Activated naive CD4-positive, alpha-beta T cell treated with anti-CD3 and anti-CD28 coated beads, Interleukin-2, amount 50 U/mL, for 72 hours (primary cell): ENCODE data around the gene PREP. TPM values are rescaled to one million over a fixed set of nuclear protein-coding genes. Genes with fewer than 3 reads are reported as not detected.
A peak's percentile ranks its signal among the peaks of the same experiment; 100 is the strongest.
"Not testable (repeated sequence)": the region's sequence is repeated elsewhere in the genome, so short reads cannot be mapped to it uniquely, and the experiment has no call there.

Source experiments
- ATAC-seq, 2 donors: fragments of 150-1000 bp; cut with Tn5 transposase; 2 replicates each; pipeline ENCODE4 v1.10.0; 2021; ENCODE audit warnings: mild to moderate bottlenecking in 2 of 2, moderate library complexity in 2 of 2
- DNase-seq, 2 donors: peaks; one replicate each; pipeline ENCODE4 v3.0.0; 2021 to 2022; ENCODE audit warnings: low spot score in 2 of 2
- H3K27ac Mint-ChIP-seq, 2 donors: one replicate each; pipeline ENCODE4 v1.8.0; 2022; ENCODE audit warnings: mild to moderate bottlenecking in 2 of 2, mixed read lengths in 2 of 2
- H3K36me3 Mint-ChIP-seq, 2 donors: one replicate each; pipeline ENCODE4 v1.8.0; 2022; ENCODE audit warnings: mixed read lengths in 2 of 2
- H3K9me3 Mint-ChIP-seq, 2 donors: one replicate each; pipeline ENCODE4 v1.8.0; 2022; ENCODE audit warnings: mixed read lengths in 2 of 2
- total RNA-seq, 2 donors: library from RNA; stranded (reverse); gene quantifications; one replicate each; pipeline ENCODE4 v1.2.3, GENCODE V29; 2022

The PREP gene
- 10 to 100 TPM; 19.2 to 45.6 TPM for total RNA-seq

- H3K27ac Mint-ChIP-seq, result peak within 1 kb of the TSS; percentile 85 to 87
- ATAC-seq (peak; percentile 94 to 96), DNase-seq (peak; percentile 85 to 87)
- no peaks in the 10 kb centered on the region for H3K9me3 Mint-ChIP-seq
- H3K36me3 Mint-ChIP-seq, result peaks cover 6% of the 10 kb centered on the region in 2 donors
Observed at GRCh38 chr6:105402939-105403935, at the start of gene PREP. Gene PREP (minus strand): TSS chr6:105403082. CDS start chr6:105402891, 191 bp downstream.

GRCh38 chr6:105452376-105452775 lies 49.5 kb upstream of the PREP start:
- Mint-ChIP-seq H3K36me3 (no peaks in the 10 kb centered on the region), H3K9me3 (peaks cover 0 to 6% of the 10 kb centered on the region in 2 donors), H3K27ac (no peak overlapping the region)
- ATAC-seq (no peak), DNase-seq (no peak)

- Mint-ChIP-seq H3K36me3 (no peaks in the 10 kb centered on the region), H3K27ac (no peak overlapping the region), H3K9me3 (peaks cover 0 to 6% of the 10 kb centered on the region in 2 donors)
- DNase-seq (no peak), ATAC-seq (no peak)
Observed at GRCh38 chr6:105449756-105450390, 47.0 kb upstream of the PREP start.

GRCh38 chr6:105445481-105445880 lies 42.6 kb upstream of the PREP start:
- Mint-ChIP-seq H3K27ac (no peak overlapping the region), H3K9me3 (peaks cover 0 to 6% of the 10 kb centered on the region in 2 donors), H3K36me3 (no peaks in the 10 kb centered on the region)
- no peak for ATAC-seq
- DNase-seq, result no peak

DNA sequence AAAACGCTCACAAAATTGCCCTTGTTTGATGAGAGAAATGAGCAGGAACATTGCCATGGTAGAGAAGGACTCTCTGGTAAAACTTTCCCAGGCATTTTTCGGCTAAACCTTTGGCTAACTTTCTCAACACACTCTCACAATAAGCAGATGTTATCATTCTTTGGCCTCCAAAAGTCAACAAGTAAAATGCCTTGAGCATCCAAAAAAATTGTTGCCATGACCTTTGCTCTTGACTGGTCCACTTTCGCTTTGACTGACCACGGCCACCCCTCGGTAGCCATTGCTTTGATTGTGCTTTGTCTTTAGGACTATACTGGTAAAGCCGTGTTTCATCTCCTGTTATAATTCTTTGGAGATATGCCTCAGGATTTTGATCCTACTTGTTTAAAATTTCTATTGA lies 41.1 kb upstream of the PREP start:
- H3K27ac Mint-ChIP-seq, result no peak overlapping the region
- DNase-seq, result no peak
- peaks cover 0 to 6% of the 10 kb centered on the region in 2 donors for H3K9me3 Mint-ChIP-seq
- no peaks in the 10 kb centered on the region for H3K36me3 Mint-ChIP-seq
- no peak for ATAC-seq

DNA sequence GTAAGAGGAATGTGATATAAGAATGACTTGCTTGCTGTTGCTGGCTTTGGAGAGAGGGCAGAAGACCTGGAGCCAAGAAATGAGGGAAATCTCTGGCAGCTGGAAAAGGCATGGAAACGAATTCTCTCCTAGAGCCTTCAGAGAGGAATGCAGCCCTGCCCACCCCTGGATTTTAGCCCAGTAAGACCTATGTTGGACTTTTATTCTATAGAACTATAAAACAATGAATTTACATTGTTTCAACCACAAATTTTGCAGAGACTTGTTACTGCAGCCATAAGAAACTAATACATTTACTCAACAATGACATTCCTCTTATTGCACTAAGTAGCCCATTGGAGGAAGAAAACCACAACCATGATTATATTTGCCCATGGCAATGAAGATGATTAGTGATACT lies 39.5 kb upstream of the PREP start:
- no peak for DNase-seq
- Mint-ChIP-seq H3K27ac (no peak overlapping the region), H3K36me3 (no peaks in the 10 kb centered on the region), H3K9me3 (peaks cover 0 to 6% of the 10 kb centered on the region in 2 donors)
- no peak for ATAC-seq

DNA sequence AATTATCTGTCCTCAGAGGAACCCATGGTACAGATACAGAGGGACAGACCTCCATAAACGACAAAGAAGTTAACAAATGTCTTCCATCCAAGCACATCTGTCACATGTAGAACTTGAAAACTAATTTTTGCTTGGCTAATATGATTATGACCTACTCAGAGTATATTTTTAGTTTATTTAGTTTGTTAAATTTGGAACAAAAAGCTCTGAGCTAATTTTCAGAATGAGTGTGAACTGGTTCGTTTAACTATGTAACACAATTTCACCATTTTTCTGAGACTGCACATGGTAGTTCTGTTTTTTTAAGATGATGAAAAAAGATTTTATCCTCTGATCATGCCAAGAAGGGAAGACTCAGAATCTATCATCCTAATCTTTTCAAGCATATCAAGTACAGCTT lies 34.4 kb upstream of the PREP start:
- Mint-ChIP-seq H3K9me3 (no peaks in the 10 kb centered on the region), H3K27ac (no peak overlapping the region), H3K36me3 (no peaks in the 10 kb centered on the region)
- no peak for ATAC-seq
- DNase-seq, result no peak

DNA sequence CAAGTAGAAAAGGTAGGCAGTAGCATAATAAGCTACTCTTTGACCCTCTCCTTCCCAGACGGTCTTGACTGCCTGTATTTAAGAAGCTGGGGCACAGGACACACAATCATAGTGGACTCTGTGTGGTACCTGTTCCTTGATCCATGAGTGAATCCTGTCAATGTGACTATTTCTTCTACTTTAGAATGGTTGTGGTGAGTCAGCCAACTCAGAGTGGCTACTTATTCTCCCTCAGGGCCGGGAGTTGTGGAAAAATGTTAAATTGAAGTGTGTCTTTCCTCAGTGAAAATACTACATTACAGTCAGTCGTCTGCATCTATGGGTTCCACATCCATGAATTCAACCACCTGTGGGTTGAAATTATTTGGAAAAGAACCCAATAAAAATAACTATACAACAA lies 30.8 kb upstream of the PREP start:
- DNase-seq (no peak), ATAC-seq (no peak)
- Mint-ChIP-seq H3K27ac (no peak overlapping the region), H3K9me3 (no peaks in the 10 kb centered on the region), H3K36me3 (no peaks in the 10 kb centered on the region)

- ATAC-seq (no peak), DNase-seq (no peak)
- no peak overlapping the region for H3K27ac Mint-ChIP-seq
- H3K9me3 Mint-ChIP-seq, result no peaks in the 10 kb centered on the region
- no peaks in the 10 kb centered on the region for H3K36me3 Mint-ChIP-seq
Observed at GRCh38 chr6:105432797-105433196, 29.9 kb upstream of the PREP start.

DNA sequence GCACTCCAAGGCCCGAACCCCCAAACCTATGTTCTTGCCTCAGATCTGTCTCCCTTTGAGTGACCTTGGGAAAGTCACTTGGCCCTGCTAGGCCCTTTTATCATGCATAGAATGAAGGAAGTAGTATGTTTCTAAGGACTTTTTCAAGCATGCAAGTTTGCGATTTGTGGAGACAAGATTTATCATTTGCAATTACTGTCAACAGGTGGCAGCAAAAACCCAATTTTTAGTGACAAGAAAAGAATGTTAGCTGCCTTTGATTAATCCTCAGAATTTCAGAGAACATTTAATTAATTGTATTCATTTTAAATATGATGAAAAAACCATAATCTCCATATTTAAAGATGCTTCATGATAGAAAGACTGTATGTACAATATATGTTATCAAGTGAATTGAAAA lies 28.3 kb upstream of the PREP start:
- DNase-seq, result peak in 1 of 2 donors; percentile 17
- no peaks in the 10 kb centered on the region for H3K36me3 Mint-ChIP-seq
- no peak for ATAC-seq
- H3K27ac Mint-ChIP-seq, result no peak overlapping the region
- no peaks in the 10 kb centered on the region for H3K9me3 Mint-ChIP-seq

DNA sequence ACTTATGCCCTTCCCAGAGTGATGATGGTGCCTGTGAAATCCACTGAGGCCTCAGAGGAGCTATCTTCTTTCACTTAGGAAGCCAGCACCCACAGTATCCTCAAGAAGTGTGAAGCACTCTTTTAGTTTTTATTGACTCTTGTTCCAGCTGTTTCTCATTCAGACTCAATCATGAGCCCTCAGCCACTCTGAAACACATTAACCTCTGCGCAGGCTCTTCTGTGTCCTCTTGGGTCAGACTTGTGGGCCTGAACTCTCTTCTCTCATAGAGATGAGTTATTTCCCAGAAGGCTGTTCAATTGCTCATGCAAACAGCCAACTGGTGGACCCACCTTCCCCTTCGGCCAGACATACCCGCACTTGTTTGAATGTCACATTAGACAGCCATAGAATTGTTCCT lies 27.8 kb upstream of the PREP start:
- DNase-seq, result no peak
- ATAC-seq, result no peak
- Mint-ChIP-seq H3K9me3 (no peaks in the 10 kb centered on the region), H3K27ac (no peak overlapping the region), H3K36me3 (no peaks in the 10 kb centered on the region)

DNA sequence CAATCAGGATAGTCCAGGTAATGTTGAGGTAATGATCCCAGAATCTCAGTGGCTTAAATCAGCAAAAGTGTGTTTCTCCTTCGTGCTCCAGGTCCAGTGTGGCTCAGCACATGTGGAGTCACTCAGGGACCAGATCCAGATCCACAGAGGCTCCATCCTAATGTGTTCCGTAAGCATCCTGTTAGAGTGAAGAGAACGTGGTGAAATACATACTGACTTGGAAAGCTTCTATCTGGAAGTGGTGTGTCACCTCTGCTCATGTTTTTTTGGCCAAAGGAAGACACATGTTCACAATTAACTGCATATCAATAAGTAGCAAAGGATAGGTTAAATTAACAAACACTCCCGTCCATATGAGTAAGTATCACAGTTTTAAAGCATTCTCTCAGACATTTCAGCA lies 26.8 kb upstream of the PREP start:
- Mint-ChIP-seq H3K36me3 (no peaks in the 10 kb centered on the region), H3K9me3 (no peaks in the 10 kb centered on the region), H3K27ac (no peak overlapping the region)
- ATAC-seq (no peak), DNase-seq (no peak)

DNA sequence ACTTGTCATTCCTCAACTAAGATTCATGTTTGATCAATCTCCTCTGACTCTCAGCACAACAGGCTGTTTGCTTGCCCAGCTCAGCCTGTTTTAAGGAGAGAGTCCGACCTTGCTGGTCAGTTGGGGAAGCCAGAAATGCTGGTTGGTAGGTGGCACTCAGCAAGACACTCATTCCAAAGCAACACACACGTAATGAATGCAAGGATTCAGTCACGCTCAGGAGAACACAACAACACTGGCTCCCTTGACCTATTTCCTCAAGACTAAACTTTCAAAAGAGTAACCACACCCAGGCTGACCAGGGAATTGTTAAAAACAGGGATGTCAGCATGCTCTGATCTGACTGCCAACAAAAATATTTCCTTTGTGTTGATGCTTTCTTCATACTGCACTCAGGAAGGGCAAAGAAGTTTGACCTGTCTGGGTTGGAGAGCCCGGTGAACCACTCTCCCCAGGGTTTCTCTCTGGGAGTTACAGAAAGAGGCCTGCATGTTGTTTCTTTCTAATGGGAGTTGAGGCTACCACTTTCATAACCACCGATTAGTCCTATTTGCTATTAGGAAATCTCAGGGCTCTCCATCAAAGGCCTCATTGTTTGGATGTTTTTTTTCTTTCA lies 25.6 kb upstream of the PREP start:
- no peaks in the 10 kb centered on the region for H3K9me3 Mint-ChIP-seq
- H3K27ac Mint-ChIP-seq, result no peak overlapping the region
- H3K36me3 Mint-ChIP-seq, result no peaks in the 10 kb centered on the region
- DNase-seq (no peak), ATAC-seq (no peak)

DNA sequence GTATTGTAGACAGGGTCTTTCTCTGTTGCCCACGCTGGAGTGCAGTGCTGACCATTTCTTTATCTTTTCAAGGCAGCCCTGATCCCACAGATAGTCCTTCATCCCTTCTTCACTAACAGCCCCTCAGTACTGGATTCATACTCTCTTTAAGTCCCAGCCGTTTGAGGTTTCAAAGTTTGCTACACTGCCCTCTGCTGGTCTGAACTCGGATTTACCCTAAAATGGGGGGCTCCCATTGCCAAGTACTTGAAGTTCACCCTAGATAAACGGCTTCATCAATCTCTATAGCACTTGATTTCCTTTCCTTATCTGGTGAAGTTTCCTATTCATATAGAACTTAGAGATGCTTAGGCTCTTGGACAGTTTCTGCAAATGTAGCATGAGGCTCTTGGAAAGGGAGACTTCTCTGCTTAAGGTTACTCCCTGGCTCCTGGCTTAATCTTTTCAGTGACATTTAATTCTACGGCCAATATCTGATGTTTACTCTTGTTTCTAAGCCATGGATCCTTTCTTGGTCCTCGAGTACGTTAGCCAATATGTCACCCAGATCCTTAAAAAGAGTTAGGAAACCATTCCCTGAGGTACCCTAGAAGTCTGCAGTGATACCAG lies 21.4 kb upstream of the PREP start:
- ATAC-seq, result peak; percentile 62 to 68
- no peak overlapping the region for H3K27ac Mint-ChIP-seq
- no peaks in the 10 kb centered on the region for H3K9me3 Mint-ChIP-seq
- H3K36me3 Mint-ChIP-seq, result no peaks in the 10 kb centered on the region
- peak in 1 of 2 donors; percentile 69 for DNase-seq

DNA sequence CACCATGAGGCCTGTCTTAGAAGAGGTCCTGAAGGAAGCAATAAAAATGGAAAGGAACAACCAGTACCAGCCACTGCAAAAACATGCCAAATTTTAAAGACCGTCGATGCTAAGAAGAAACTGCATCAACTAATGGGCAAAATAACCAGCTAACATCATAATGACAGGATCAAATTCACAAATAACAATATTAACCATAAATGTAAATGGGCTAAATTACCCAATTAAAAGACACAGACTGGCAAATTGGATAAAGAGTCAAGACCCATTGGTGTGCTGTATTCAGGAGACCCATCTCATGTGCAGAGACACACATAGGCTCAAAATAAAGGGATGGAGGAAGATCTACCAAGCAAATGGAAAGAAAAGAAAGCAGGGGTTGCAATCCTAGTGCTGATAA lies 14.1 kb upstream of the PREP start:
- H3K36me3 Mint-ChIP-seq, result peaks cover 8 to 39% of the 10 kb centered on the region in 2 donors
- DNase-seq, ATAC-seq, H3K27ac Mint-ChIP-seq: not testable (repeated sequence)
- peaks cover 27 to 31% of the 10 kb centered on the region in 2 donors for H3K9me3 Mint-ChIP-seq

DNA sequence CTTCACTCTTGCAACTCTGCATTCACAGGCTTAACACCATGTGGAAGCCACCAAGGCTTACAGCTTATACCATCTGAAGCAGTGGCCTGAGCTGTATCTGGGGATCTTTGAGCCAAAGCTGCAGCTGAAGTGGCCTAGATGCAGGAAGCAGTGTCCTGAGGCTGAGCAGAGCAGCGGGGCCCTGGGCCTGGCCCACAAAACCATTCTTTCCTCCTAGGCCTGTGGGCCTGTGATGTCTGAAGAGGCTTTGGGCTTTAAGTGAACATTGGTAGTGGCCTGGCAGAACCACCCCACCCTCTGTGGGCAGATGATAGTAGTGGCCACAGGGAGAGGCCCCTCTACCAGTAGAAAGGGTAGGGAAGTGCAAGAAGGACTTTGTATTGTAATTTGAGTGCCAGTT lies 6.9 kb upstream of the PREP start:
- H3K27ac Mint-ChIP-seq, result no peak overlapping the region
- no peak for ATAC-seq
- H3K9me3 Mint-ChIP-seq, result peaks cover 9% of the 10 kb centered on the region in 2 donors

More for the DNA sequence above, 6.9 kb upstream of the PREP start:
- DNase-seq, result no peak
- H3K36me3 Mint-ChIP-seq, result peaks cover 10 to 22% of the 10 kb centered on the region in 2 donors
